Astrocyte (in vitro differentiated cells and primary cell): ENCODE data around the gene DENND5B. TPM values are rescaled to one million over a fixed set of nuclear protein-coding genes. Genes with fewer than 3 reads are reported as not detected.
"Not testable (repeated sequence)": the region's sequence is repeated elsewhere in the genome, so short reads cannot be mapped to it uniquely, and the experiment has no call there.

ENCODE experiments used
- DNase-seq: peaks from one replicate; pipeline ENCODE4 v3.0.0-alpha.2; 2010; ENCODE audit warnings: low read depth
- FAIRE-seq: peaks from 2 replicates; lab custom pipeline; 2011; peaks lifted over from hg19 to GRCh38; lab: Jason Lieb, UNC
- H2AFZ ChIP-seq: 2 replicates; pipeline ENCODE4 v1.6.0; 2012; ENCODE audit warnings: low read depth, low read length, inconsistent platforms
- H3K27ac ChIP-seq: 2 replicates; pipeline ENCODE4 v1.5.1; 2011; ENCODE audit warnings: low read depth, low read length, inconsistent platforms
- H3K27me3 ChIP-seq: 2 replicates; pipeline ENCODE4 v1.6.0; 2011; ENCODE audit warnings: low read length, inconsistent platforms; ENCODE audit not compliant: insufficient read depth
- H3K36me3 ChIP-seq: 2 replicates; pipeline ENCODE4 v1.5.1; 2011; ENCODE audit warnings: low read length, inconsistent platforms; ENCODE audit not compliant: insufficient read depth
- H3K4me1 ChIP-seq: 2 replicates; pipeline ENCODE4 v1.5.1; 2011; ENCODE audit warnings: low read length, inconsistent platforms; ENCODE audit not compliant: insufficient read depth
- H3K4me2 ChIP-seq: 2 replicates; pipeline ENCODE4 v1.6.0; 2012; ENCODE audit warnings: low read length, inconsistent platforms
- H3K4me3 ChIP-seq: 2 replicates; pipeline ENCODE4 v1.5.1; 2011; ENCODE audit warnings: low read depth, mild to moderate bottlenecking, low read length, inconsistent platforms; ENCODE audit not compliant: insufficient read depth
- H3K79me2 ChIP-seq: 2 replicates; pipeline ENCODE4 v1.6.0; 2012; ENCODE audit warnings: mild to moderate bottlenecking, low read length, inconsistent platforms; ENCODE audit not compliant: insufficient read depth
- H3K9ac ChIP-seq: 2 replicates; pipeline ENCODE4 v1.6.0; 2012; ENCODE audit warnings: mild to moderate bottlenecking, low read length, inconsistent platforms
- H3K9me3 ChIP-seq: 2 replicates; pipeline ENCODE4 v1.5.1; 2012; ENCODE audit warnings: low read depth, mild to moderate bottlenecking, low read length, inconsistent platforms; ENCODE audit not compliant: insufficient read depth
- H4K20me1 ChIP-seq: 2 replicates; pipeline ENCODE4 v1.6.0; 2012; ENCODE audit warnings: low read length, inconsistent platforms; ENCODE audit not compliant: insufficient read depth
- H3K27ac Mint-ChIP-seq: one replicate; pipeline ENCODE4 v1.8.0; 2021; ENCODE audit warnings: mild to moderate bottlenecking, mixed read lengths; ENCODE audit not compliant: unreplicated experiment
- H3K27me3 Mint-ChIP-seq: one replicate; pipeline ENCODE4 v1.8.0; 2021; ENCODE audit warnings: low read depth, mixed read lengths; ENCODE audit not compliant: unreplicated experiment
- H3K36me3 Mint-ChIP-seq: one replicate; pipeline ENCODE4 v1.8.0; 2021; ENCODE audit warnings: low read depth, mixed read lengths; ENCODE audit not compliant: unreplicated experiment
- H3K4me1 Mint-ChIP-seq: one replicate; pipeline ENCODE4 v1.8.0; 2021; ENCODE audit warnings: low read depth, mixed read lengths; ENCODE audit not compliant: unreplicated experiment
- H3K4me3 Mint-ChIP-seq: one replicate; pipeline ENCODE4 v1.8.0; 2021; ENCODE audit warnings: mild to moderate bottlenecking, moderate library complexity, mixed read lengths; ENCODE audit not compliant: unreplicated experiment
- H3K9me3 Mint-ChIP-seq: one replicate; pipeline ENCODE4 v1.8.0; 2021; ENCODE audit warnings: mild to moderate bottlenecking, mixed read lengths; ENCODE audit not compliant: unreplicated experiment
- EZH2 ChIP-seq: IDR thresholded peaks from 2 replicates; pipeline ENCODE4 v1.6.1; 2012; ENCODE audit warnings: mild to moderate bottlenecking, low read length, inconsistent platforms; ENCODE audit not compliant: insufficient read depth
- total RNA-seq: library from RNA; stranded (reverse); gene quantifications from 2 replicates; pipeline ENCODE4 v1.2.1, GENCODE V29; 2021
- TF ChIP-seq, protein P1 (sequence below): IDR thresholded peaks from 2 replicates; pipeline ENCODE4 v1.5.1; 2011; ENCODE audit warnings: low read depth, mild to moderate bottlenecking, inconsistent platforms, low read length, moderate library complexity; ENCODE audit not compliant: insufficient read depth

DENND5B gene
- total RNA-seq, 1 donor from 2014 or later = 22.7 TPM

DNA sequence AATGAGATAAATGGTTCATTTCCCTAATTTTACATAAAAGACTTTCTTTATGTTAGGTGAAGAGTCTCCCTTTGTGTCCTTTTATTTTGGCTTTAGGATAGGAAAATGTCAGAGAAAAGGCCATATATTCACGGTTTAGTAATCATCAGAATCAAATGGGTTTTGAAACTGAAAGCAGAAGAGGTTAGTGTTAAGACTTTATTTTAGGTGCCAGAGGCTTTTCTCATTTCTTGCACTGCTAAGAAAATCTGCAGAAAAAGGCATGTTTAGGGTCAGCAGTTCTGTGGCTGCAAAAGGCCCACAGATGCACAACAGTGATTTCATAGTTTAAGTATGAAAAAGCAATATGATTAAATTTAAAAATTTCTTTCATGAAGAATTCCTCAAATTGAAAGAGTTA is 184.6 kb downstream of the DENND5B start:
- Mint-ChIP-seq H3K27me3 (no peaks in the 10 kb centered on the region), H3K4me1 (no peaks in the 10 kb centered on the region), H3K27ac (no peak overlapping the region), H3K4me3 (no peak overlapping the region), H3K36me3 (no peaks in the 10 kb centered on the region), H3K9me3 (no peaks in the 10 kb centered on the region)
- Histone ChIP-seq H4K20me1 (no peaks in the 10 kb centered on the region), H3K27ac (no peak overlapping the region), H3K36me3 (no peaks in the 10 kb centered on the region), H3K4me2 (no peak overlapping the region), H3K79me2 (no peaks in the 10 kb centered on the region), H3K4me3 (no peak overlapping the region), H3K4me1 (peaks cover 5% of the 10 kb centered on the region), H2AFZ (no peak overlapping the region), H3K27me3 (no peaks in the 10 kb centered on the region), H3K9ac (no peak overlapping the region), H3K9me3 (no peaks in the 10 kb centered on the region)
- FAIRE-seq (no peak), DNase-seq (no peak)
- TF ChIP-seq EZH2 = no peak
- TF ChIP-seq, protein P1, sequence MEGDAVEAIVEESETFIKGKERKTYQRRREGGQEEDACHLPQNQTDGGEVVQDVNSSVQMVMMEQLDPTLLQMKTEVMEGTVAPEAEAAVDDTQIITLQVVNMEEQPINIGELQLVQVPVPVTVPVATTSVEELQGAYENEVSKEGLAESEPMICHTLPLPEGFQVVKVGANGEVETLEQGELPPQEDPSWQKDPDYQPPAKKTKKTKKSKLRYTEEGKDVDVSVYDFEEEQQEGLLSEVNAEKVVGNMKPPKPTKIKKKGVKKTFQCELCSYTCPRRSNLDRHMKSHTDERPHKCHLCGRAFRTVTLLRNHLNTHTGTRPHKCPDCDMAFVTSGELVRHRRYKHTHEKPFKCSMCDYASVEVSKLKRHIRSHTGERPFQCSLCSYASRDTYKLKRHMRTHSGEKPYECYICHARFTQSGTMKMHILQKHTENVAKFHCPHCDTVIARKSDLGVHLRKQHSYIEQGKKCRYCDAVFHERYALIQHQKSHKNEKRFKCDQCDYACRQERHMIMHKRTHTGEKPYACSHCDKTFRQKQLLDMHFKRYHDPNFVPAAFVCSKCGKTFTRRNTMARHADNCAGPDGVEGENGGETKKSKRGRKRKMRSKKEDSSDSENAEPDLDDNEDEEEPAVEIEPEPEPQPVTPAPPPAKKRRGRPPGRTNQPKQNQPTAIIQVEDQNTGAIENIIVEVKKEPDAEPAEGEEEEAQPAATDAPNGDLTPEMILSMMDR = no peak

DNA sequence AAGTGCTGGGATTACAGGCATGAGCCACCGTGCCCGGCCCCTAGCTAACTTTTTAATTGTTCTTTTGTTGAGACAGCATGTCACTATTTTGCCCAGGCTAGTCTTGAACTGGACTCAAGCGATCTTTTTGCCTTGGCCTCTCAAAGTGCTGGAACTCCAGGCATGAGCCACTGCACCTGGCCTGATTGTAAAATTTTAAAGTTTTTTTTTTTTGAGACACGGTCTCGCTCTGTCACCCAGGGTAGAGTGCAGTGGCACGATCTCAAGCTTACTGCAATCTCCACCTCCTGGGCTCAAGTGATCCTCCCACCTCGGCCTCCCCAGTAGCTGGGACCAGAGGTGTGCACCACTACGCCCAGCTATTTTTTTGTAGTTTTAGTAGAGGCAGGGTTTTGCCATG is 185.9 kb downstream of the DENND5B start:
- Mint-ChIP-seq H3K9me3 (no peaks in the 10 kb centered on the region), H3K4me1 (no peaks in the 10 kb centered on the region), H3K27ac (no peak overlapping the region), H3K36me3 (no peaks in the 10 kb centered on the region), H3K4me3 (no peak overlapping the region), H3K27me3 (no peaks in the 10 kb centered on the region)
- TF ChIP-seq EZH2 = no peak
- TF ChIP-seq, protein P1 = no peak
- no peak overlapping the region for H3K4me3 ChIP-seq
- DNase-seq (no peak), FAIRE-seq (no peak)
- no peak overlapping the region for H3K9ac ChIP-seq
- H4K20me1 ChIP-seq = no peaks in the 10 kb centered on the region
- H3K27ac ChIP-seq = no peak overlapping the region
- peaks cover 5% of the 10 kb centered on the region for H3K4me1 ChIP-seq
- H3K36me3 ChIP-seq = no peaks in the 10 kb centered on the region
- no peaks in the 10 kb centered on the region for H3K27me3 ChIP-seq
- H3K9me3 ChIP-seq = no peaks in the 10 kb centered on the region
- no peak overlapping the region for H3K4me2 ChIP-seq
- no peak overlapping the region for H2AFZ ChIP-seq
- no peaks in the 10 kb centered on the region for H3K79me2 ChIP-seq

DNA sequence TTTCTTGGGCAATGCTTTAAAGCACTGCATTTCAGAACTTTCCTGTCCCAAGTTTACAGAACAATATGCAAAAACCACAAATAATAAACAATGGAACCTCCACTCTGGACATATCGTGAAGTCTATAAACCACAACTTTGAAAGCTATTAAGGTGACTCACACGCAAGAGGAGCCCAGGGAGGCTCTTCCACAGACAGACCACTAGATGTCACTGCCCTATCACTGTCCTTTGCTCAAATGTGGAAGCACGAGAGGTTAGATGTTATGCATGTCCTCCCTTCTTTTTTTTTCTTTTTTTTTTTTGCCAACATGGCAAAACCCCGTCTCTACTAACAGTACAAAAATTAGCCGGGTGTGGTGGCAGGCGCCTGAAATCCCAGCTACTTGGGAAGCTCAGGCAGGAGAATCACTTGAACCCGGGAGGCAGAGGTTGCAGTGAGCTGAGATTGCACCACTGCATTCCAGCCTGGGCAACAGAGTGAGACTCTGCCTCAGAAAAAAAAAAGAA is 187.8 kb downstream of the DENND5B start:
- DNase-seq (peak; percentile 86), FAIRE-seq (peak; percentile 90)
- H3K4me1 Mint-ChIP-seq, H3K36me3 ChIP-seq, H3K27ac ChIP-seq, H3K9me3 ChIP-seq, H3K9ac ChIP-seq, H3K4me1 ChIP-seq, H3K79me2 ChIP-seq, H3K27me3 Mint-ChIP-seq, H3K27me3 ChIP-seq, H3K4me3 Mint-ChIP-seq, H4K20me1 ChIP-seq, H3K9me3 Mint-ChIP-seq, H3K27ac Mint-ChIP-seq, H3K36me3 Mint-ChIP-seq, H3K4me3 ChIP-seq, H2AFZ ChIP-seq: not testable (repeated sequence)
- TF ChIP-seq, protein P1 = peak; percentile 99
- peak overlapping the region; percentile 17 for H3K4me2 ChIP-seq
